T-cell (primary cell): ENCODE results near the gene JARID2. TPM values are rescaled to one million over a fixed set of nuclear protein-coding genes. Genes with fewer than 3 reads are reported as not detected.

Experiments used
- ATAC-seq, 4 experiments: fragments of 200-7000 bp in 3 of 4; fragments of 150-1000 bp in 1 of 4; cut with Tn5 transposase; replicated peaks in 1 of 4; 1 replicate in 3 of 4; 2 replicates in 1 of 4; pipeline ENCODE4 v1.10.0; 2021; ENCODE audit warnings: moderate library complexity in 3 of 4, mild to moderate bottlenecking in 2 of 4, moderate number of reproducible peaks in 1 of 4
- CTCF ChIA-PET, 2 donors: fragments of 300-600 bp; sonication (Branson Sonifier 250); formaldehyde crosslinking; loops; one replicate each; lab custom pipeline; 2022; ENCODE audit warnings: antibody characterized with exemption in 2 of 2; lab: Charles Lee
- POLR2A ChIA-PET, 2 donors: fragments of 300-600 bp; sonication (Branson Sonifier 250); formaldehyde crosslinking; loops; one replicate each; lab custom pipeline; 2022; ENCODE audit warnings: antibody characterized with exemption in 2 of 2; lab: Charles Lee
- DNase-seq, 35 experiments: peaks; one replicate each; pipeline versions ENCODE4 v3.0.0 to v3.0.0-alpha.2; 2013 to 2023
- H3K27ac ChIP-seq: one replicate; pipeline ENCODE4 v1.5.1; 2013; ENCODE audit warnings: low read length
- H3K27me3 ChIP-seq, 2 experiments: replicated peaks in 1 of 2; 1 replicate in 1 of 2; 2 replicates in 1 of 2; pipeline versions ENCODE4 v1.6.1 to v1.7.0; 2013; ENCODE audit warnings: low read length in 1 of 2, mixed read lengths in 1 of 2; ENCODE audit not compliant: control insufficient read depth in 2 of 2, insufficient read depth in 2 of 2; ENCODE audit errors: extremely low read depth in 1 of 2
- H3K36me3 ChIP-seq, 2 donors: 1 replicate in 1 of 2; 2 replicates in 1 of 2; pipeline versions ENCODE4 v1.6.1 to v1.7.0; 2013; ENCODE audit warnings: low read length in 1 of 2; ENCODE audit not compliant: control insufficient read depth in 2 of 2, insufficient read depth in 1 of 2; ENCODE audit errors: extremely low read depth in 1 of 2
- H3K4me1 ChIP-seq, 2 experiments: 1 replicate in 1 of 2; 2 replicates in 1 of 2; pipeline versions ENCODE4 v1.6.1 to v1.7.0; 2013; ENCODE audit warnings: low read length in 2 of 2, mixed read lengths in 1 of 2; ENCODE audit not compliant: insufficient read depth in 2 of 2, control insufficient read depth in 1 of 2; ENCODE audit errors: extremely low read depth in 1 of 2
- H3K4me3 ChIP-seq, 2 donors: 1 replicate in 1 of 2; 2 replicates in 1 of 2; pipeline versions ENCODE4 v1.5.1 to v1.7.0; 2013; ENCODE audit warnings: mild to moderate bottlenecking in 2 of 2, low read length in 1 of 2, moderate library complexity in 1 of 2; ENCODE audit not compliant: control insufficient read depth in 1 of 2; ENCODE audit errors: extremely low read depth in 1 of 2
- H3K9me3 ChIP-seq: 2 replicates; pipeline ENCODE4 v1.7.0; 2013
- H3K27ac Mint-ChIP-seq, 2 donors: one replicate each; pipeline ENCODE4 v1.8.0; 2020 to 2021; ENCODE audit warnings: mild to moderate bottlenecking in 2 of 2, mixed read lengths in 2 of 2
- H3K27me3 Mint-ChIP-seq, 2 donors: one replicate each; pipeline ENCODE4 v1.8.0; 2021 to 2022; ENCODE audit warnings: mixed read lengths in 2 of 2
- H3K36me3 Mint-ChIP-seq: one replicate; pipeline ENCODE4 v1.8.0; 2021; ENCODE audit warnings: mixed read lengths
- H3K4me1 Mint-ChIP-seq, 3 donors: one replicate each; pipeline ENCODE4 v1.8.0; 2020 to 2022; ENCODE audit warnings: mixed read lengths in 3 of 3, mild to moderate bottlenecking in 1 of 3
- H3K4me3 Mint-ChIP-seq, 3 donors: one replicate each; pipeline ENCODE4 v1.8.0; 2020 to 2022; ENCODE audit warnings: mild to moderate bottlenecking in 3 of 3, mixed read lengths in 3 of 3, moderate library complexity in 3 of 3
- H3K9me3 Mint-ChIP-seq, 3 donors: one replicate each; pipeline ENCODE4 v1.8.0; 2020 to 2022; ENCODE audit warnings: mixed read lengths in 3 of 3
- WGBS: methylation state at CpG from one replicate; pipeline ENCODE4 v1.1.5; 2013; ENCODE audit warnings: missing lambda C conversion rate; ENCODE audit not compliant: insufficient coverage; 5-methylcytosine and 5-hydroxymethylcytosine counted together
- total RNA-seq, 35 experiments: library from RNA in 6 of 35; stranded (reverse) in 6 of 35; fragments of 120-200 nt in 1 of 35; gene quantifications; one replicate each; pipeline versions ENCODE4 v1.2.1 to v1.2.4 and lab custom pipeline; 2013 to 2026

Gene JARID2
- total RNA-seq, 5 donors from 2014 or later (not counting 1 experiment from before 2014, with no cell fraction given), result 19.8 to 27.9 (median 21.6) TPM

DNA sequence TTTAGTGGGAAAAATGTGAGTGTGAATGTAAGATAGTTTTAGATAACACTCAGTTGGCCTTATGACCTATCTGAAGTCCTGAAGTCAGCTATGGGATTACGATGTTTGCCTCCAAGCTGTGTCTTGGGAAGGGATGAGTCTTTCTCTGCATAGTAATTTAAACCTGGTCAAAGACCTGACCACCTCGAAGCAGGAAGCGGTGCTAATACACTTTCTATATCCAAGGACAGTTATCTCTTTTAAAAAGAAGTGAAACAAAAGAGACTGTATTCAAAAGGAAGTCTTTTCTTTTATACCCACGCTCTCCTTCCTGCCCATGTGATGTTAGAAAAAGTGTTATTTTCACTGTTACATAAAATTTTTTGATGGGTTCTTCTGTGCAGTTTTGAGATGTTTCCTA is 94.9 kb downstream of the JARID2 start:
- peaks cover 49 to 53% of the 10 kb centered on the region in 2 experiments for H3K4me1 ChIP-seq
- CTCF ChIA-PET, result interaction anchor here in 1 of 2 donors (0.6 kb wide), 1 partner anchor 146 kb away, joined by 3 read pairs; no protein-coding TSS in a partner anchor

DNA sequence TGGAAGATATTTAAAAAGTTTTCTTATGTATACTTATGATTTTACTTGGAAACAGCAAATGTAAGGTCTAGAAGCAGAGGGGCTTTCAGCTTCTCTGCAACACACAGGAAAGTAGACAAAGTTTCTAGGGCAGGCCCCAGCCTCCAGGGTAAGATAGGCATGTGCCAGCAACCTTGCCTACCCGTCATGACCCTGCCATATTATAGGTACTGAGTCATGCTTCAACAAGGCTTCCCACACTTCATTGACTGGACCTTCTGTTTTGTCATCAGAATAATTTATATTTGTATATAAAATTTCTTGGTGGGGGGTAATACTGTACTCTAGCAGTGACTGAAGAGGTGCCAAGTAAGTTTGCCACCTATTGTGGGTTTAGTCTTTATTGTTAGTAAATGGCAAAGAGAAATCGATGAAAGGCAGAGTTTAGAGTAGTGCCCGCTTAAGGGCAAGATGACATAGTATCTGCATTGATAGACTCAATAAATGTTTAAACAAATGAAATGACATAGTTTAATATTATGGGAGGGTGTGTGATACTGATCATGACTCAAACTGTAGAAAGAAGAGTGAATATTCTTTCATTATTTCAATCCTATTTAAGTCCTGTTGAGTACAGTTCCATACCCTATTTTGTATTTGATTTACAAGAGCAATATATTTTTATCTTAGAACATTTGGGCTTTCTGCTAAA is 95.6 kb downstream of the JARID2 start:
- H3K27me3 Mint-ChIP-seq, result no peaks in the 10 kb centered on the region
- H3K4me3 Mint-ChIP-seq, result peak overlapping the region in 2 of 3 donors; percentile 48 to 62
- H3K9me3 Mint-ChIP-seq, result no peaks in the 10 kb centered on the region
- DNase-seq, result no peak
- POLR2A ChIA-PET, result no interaction called here
- CTCF ChIA-PET, result no interaction called here
- peaks cover 55 to 56% of the 10 kb centered on the region in 2 experiments for H3K4me1 ChIP-seq
- H3K27ac ChIP-seq, result peak overlapping the region; percentile 64
- H3K4me1 Mint-ChIP-seq, result peaks cover 88 to 90% (median 88%) of the 10 kb centered on the region in 3 donors
- H3K27me3 ChIP-seq, result no peaks in the 10 kb centered on the region
- peak in 2 of 4 experiments; percentile 33 to 40 for ATAC-seq
- no peaks in the 10 kb centered on the region for H3K36me3 ChIP-seq
- no peaks in the 10 kb centered on the region for H3K36me3 Mint-ChIP-seq
- no peak overlapping the region for H3K4me3 ChIP-seq
- H3K27ac Mint-ChIP-seq, result peak overlapping the region; percentile 76 to 91
- 57% methylated on average over 1 of the region's 3 CpGs for WGBS
- no peaks in the 10 kb centered on the region for H3K9me3 ChIP-seq

More for the DNA sequence above, 94.9 kb downstream of the JARID2 start:
- POLR2A ChIA-PET, result interaction anchor here in 1 of 2 donors (0.5 to 0.6 kb wide), 2 partner anchors 8 to 901 kb away, joined by 3 to 4 read pairs; no protein-coding TSS in a partner anchor
- peak overlapping the region; percentile 64 for H3K27ac ChIP-seq
- no peaks in the 10 kb centered on the region for H3K9me3 ChIP-seq
- peaks cover 86 to 90% (median 88%) of the 10 kb centered on the region in 3 donors for H3K4me1 Mint-ChIP-seq
- ATAC-seq, result peak; percentile 38 to 61 (median 57)
- H3K4me3 ChIP-seq, result no peak overlapping the region
- no CpG with 5 or more reads among the region's 4 CpGs for WGBS
- no peaks in the 10 kb centered on the region for H3K9me3 Mint-ChIP-seq
- peak overlapping the region; percentile 48 to 62 (median 49) for H3K4me3 Mint-ChIP-seq
- H3K36me3 Mint-ChIP-seq, result no peaks in the 10 kb centered on the region
- H3K27me3 Mint-ChIP-seq, result no peaks in the 10 kb centered on the region
- DNase-seq, result no peak
- no peaks in the 10 kb centered on the region for H3K36me3 ChIP-seq
- peak overlapping the region; percentile 76 to 91 for H3K27ac Mint-ChIP-seq
- no peaks in the 10 kb centered on the region for H3K27me3 ChIP-seq

DNA sequence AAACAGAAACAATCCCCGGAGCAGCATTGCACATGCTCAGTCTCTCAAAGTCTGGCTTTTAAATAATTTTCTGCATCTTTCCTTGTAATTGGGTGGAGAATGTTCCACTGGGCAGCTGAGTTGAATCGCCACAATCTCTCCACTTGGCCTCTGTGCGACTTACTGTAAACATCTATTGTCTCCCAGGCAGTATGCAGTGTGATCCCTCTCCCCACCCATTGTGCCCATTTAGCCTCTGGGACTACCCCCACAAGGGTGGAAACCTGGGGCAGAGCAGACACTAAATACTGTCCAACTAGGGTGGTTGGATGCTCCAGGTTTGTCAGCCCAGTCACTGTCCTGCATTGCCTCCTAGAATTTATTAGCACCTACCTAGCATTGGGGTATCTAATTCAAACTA is 96.2 kb downstream of the JARID2 start:
- ChIA-PET CTCF (interaction anchor here in 1 of 2 donors (0.6 kb wide), 1 partner anchor 158 kb away, joined by 7 read pairs; no protein-coding TSS in a partner anchor), POLR2A (no interaction called here)
- H3K27me3 ChIP-seq, result no peaks in the 10 kb centered on the region

DNA sequence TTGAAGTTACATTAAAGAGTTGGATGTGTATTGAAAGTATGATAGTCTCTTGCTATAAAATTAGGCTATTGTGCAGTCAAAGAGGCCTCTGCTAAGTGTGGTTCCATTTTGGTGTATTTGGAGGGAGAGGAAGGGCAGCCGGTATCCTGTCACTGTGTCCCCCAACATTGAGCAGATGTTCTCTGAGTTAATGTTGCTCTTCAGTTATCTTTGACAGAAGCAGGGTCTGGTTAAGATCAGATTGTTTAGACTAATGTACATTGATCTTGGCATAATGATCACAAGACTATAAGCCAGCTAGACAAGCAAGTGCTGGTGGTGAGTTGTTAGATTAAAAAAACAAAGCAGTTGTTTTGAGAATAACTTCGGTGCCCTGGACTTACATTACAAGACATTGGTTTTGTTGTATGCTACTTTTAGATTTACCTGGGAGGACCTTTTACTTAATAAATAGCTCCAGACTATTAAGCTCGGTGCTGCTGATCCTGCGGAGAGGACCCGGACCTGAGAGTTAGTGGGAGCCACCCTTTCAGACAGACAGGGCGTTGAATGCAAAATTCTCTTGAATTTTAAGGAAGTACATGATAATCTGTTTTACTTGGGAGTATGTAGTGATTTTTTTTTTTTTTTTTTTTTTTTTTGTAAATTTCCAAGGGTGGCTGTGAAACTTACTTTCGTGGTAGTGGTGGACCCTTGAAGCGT is 97.8 kb downstream of the JARID2 start:
- H3K36me3 Mint-ChIP-seq, result no peaks in the 10 kb centered on the region
- Histone ChIP-seq H3K4me3 (no peak overlapping the region), H3K27me3 (no peaks in the 10 kb centered on the region), H3K36me3 (no peaks in the 10 kb centered on the region), H3K27ac (no peak overlapping the region), H3K4me1 (peaks cover 52 to 69% of the 10 kb centered on the region in 2 experiments), H3K9me3 (no peaks in the 10 kb centered on the region)
- peaks cover 82 to 84% (median 83%) of the 10 kb centered on the region in 3 donors for H3K4me1 Mint-ChIP-seq
- H3K9me3 Mint-ChIP-seq, result no peaks in the 10 kb centered on the region
- no peak for ATAC-seq
- H3K27me3 Mint-ChIP-seq, result no peaks in the 10 kb centered on the region
- POLR2A ChIA-PET, result no interaction called here
- CTCF ChIA-PET, result interaction anchor here in 1 of 2 donors (0.6 to 0.7 kb wide), 4 partner anchors 38 to 807 kb away, joined by 3 to 5 read pairs (median 3); no protein-coding TSS in a partner anchor
- H3K4me3 Mint-ChIP-seq, result peak overlapping the region in 1 of 3 donors; percentile 54
- H3K27ac Mint-ChIP-seq, result peak overlapping the region; percentile 4 to 37
- 96% methylated on average over 4 of the region's 8 CpGs for WGBS
- no peak for DNase-seq

More for the DNA sequence above, 96.2 kb downstream of the JARID2 start:
- H3K9me3 Mint-ChIP-seq, result no peaks in the 10 kb centered on the region
- DNase-seq, result no peak
- H3K27ac ChIP-seq, result peak overlapping the region; percentile 64
- no peak overlapping the region for H3K4me3 ChIP-seq
- H3K4me3 Mint-ChIP-seq, result peak overlapping the region in 1 of 3 donors; percentile 50
- H3K4me1 ChIP-seq, result peaks cover 57 to 58% of the 10 kb centered on the region in 2 experiments
- H3K36me3 ChIP-seq, result no peaks in the 10 kb centered on the region
- H3K27me3 Mint-ChIP-seq, result no peaks in the 10 kb centered on the region
- peak overlapping the region; percentile 53 to 84 for H3K27ac Mint-ChIP-seq
- H3K4me1 Mint-ChIP-seq, result peaks cover 88 to 90% (median 89%) of the 10 kb centered on the region in 3 donors
- no peak for ATAC-seq
- H3K9me3 ChIP-seq, result no peaks in the 10 kb centered on the region
- WGBS, result 100% methylated on average over 1 of the region's 3 CpGs
- no peaks in the 10 kb centered on the region for H3K36me3 Mint-ChIP-seq

DNA sequence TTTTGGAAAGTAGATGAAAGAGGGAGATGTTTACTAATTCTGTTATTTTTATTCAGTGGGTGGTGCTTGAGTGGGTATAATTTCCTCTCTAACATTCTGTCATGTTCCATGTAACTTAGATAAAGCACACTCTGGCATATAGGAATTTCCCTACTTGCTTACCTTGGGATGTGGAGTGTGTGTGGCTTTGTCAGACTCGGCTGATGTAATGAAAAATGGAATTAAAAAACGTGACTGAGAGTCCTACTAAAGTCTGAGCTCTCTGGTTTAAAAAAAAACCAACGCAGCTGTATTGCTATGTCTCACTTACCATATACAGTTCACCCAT is 98.3 kb downstream of the JARID2 start:
- Histone ChIP-seq H3K27me3 (no peaks in the 10 kb centered on the region), H3K4me3 (no peak overlapping the region), H3K4me1 (peaks cover 51 to 74% of the 10 kb centered on the region in 2 experiments), H3K36me3 (no peaks in the 10 kb centered on the region), H3K9me3 (no peaks in the 10 kb centered on the region), H3K27ac (no peak overlapping the region)
- Mint-ChIP-seq H3K4me1 (peaks cover 84 to 85% (median 85%) of the 10 kb centered on the region in 3 donors), H3K9me3 (no peaks in the 10 kb centered on the region), H3K27ac (peak overlapping the region in 1 of 2 donors; percentile 55), H3K4me3 (peak overlapping the region in 1 of 3 donors; percentile 54), H3K36me3 (no peaks in the 10 kb centered on the region), H3K27me3 (no peaks in the 10 kb centered on the region)
- ATAC-seq, result no peak
- ChIA-PET POLR2A (no interaction called here), CTCF (interaction anchor here in 1 of 2 donors (0.7 to 0.9 kb wide), 3 partner anchors 100 to 708 kb away, joined by 3 read pairs; no protein-coding TSS in a partner anchor)
- no peak for DNase-seq
- WGBS, result no CpG with 5 or more reads among the region's 3 CpGs

DNA sequence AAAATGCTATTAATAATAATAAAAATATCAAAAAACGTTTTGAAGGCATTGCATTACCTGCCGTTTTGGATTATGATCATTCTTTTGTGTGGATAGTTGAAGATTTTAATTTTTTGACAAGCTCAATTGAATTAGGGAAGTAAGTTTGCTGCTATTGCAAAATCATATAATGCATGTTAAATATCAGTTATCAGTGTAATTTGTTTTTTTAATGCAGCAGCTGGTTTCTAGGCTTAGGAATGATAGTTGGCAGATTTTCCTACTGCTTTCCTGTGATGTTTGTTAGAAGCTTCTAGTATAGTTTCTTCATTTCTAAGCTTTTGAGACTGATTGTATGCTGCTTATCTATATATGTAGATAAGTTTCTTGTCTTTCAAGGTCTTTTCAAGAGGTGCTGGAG is 99.0 kb downstream of the JARID2 start:
- ATAC-seq (no peak), DNase-seq (no peak)
- no CpG with 5 or more reads among the region's 2 CpGs for WGBS
- Histone ChIP-seq H3K36me3 (no peaks in the 10 kb centered on the region), H3K27ac (no peak overlapping the region), H3K27me3 (no peaks in the 10 kb centered on the region), H3K4me3 (no peak overlapping the region), H3K4me1 (peaks cover 47 to 80% of the 10 kb centered on the region in 2 experiments), H3K9me3 (no peaks in the 10 kb centered on the region)
- Mint-ChIP-seq H3K27ac (no peak overlapping the region), H3K27me3 (no peaks in the 10 kb centered on the region), H3K4me3 (no peak overlapping the region), H3K36me3 (peaks cover 6% of the 10 kb centered on the region), H3K9me3 (no peaks in the 10 kb centered on the region), H3K4me1 (peaks cover 87 to 88% (median 88%) of the 10 kb centered on the region in 3 donors)
- ChIA-PET POLR2A (interaction anchor here in 1 of 2 donors (0.6 kb wide), 1 partner anchor 12 kb away, joined by 3 read pairs; no protein-coding TSS in a partner anchor), CTCF (interaction anchor here (0.5 to 0.9 kb wide), 5 partner anchors 38 to 1278 kb away, joined by 3 to 5 read pairs (median 3); no protein-coding TSS in a partner anchor)
